Skin of body (tissue), 3 donors: Measurements from ENCODE around the gene SLC22A17. TPM values are rescaled to one million over a fixed set of nuclear protein-coding genes. Genes with fewer than 3 reads are reported as not detected.

Source experiments
- DNase-seq: peaks from one replicate; lab custom pipeline; 2025; lab: John Stamatoyannopoulos, UW
- small RNA-seq: library from RNA; depleted of rRNA; stranded (forward); fragments of <200 nt; gene quantifications from one replicate; pipeline ENCODE3, GENCODE V24; 2014; ENCODE audit warnings: low replicate concordance
- total RNA-seq: library from RNA; depleted of rRNA; stranded (reverse); fragments of >200 nt; gene quantifications from one replicate; pipeline ENCODE4 v1.2.3, GENCODE V29; 2014

The SLC22A17 gene
- total RNA-seq, 1 donor from 2014 or later = 13.1 TPM

GRCh38 chr14:23308721-23309445 lies 43.8 kb downstream of the SLC22A17 start:
- DNase-seq = no peak

- no peak for DNase-seq
Observed at GRCh38 chr14:23307687-23308644, 44.7 kb downstream of the SLC22A17 start.

- no peak for DNase-seq
Observed at GRCh38 chr14:23307146-23307530, 45.5 kb downstream of the SLC22A17 start.

GRCh38 chr14:23306412-23307145 lies 46.1 kb downstream of the SLC22A17 start, which contains the start of gene BCL2L2:
Gene BCL2L2, plus strand, starts transcription at chr14:23306833. Its CDS starts 935 bp downstream, at chr14:23307768.
- DNase-seq = peak; percentile 90

- DNase-seq = peak; percentile 42
Observed at GRCh38 chr14:23302290-23303225, 50.1 kb downstream of the SLC22A17 start, which contains the start of gene PPP1R3E. Gene PPP1R3E, minus strand, starts transcription at chr14:23302859. Its CDS starts 283 bp downstream, at chr14:23302576.

GRCh38 chr14:23301969-23302289 lies 50.8 kb downstream of the SLC22A17 start:
- no peak for DNase-seq

GRCh38 chr14:23301288-23301968 lies 51.3 kb downstream of the SLC22A17 start:
- peak; percentile 98 for DNase-seq

- peak; percentile 55 for DNase-seq
Observed at GRCh38 chr14:23300687-23301223, 51.9 kb downstream of the SLC22A17 start.

GRCh38 chr14:23299986-23300686 lies 52.6 kb downstream of the SLC22A17 start:
- no peak for DNase-seq

GRCh38 chr14:23299211-23299957 lies 53.3 kb downstream of the SLC22A17 start:
- no peak for DNase-seq

- no peak for DNase-seq
Observed at GRCh38 chr14:23297611-23298277, 54.9 kb downstream of the SLC22A17 start.

GRCh38 chr14:23297096-23297495 lies 55.6 kb downstream of the SLC22A17 start:
- DNase-seq = no peak

Small RNA genes within 50 kb of the gene (small RNA-seq; reads per million reads assigned to genes)
- gene MIR208A = not detected

Other genes with a start within 250 kb of the SLC22A17 start
- gene CIROP, start 247.9 kb downstream of the SLC22A17 start, total RNA-seq = not detected
- 1.5 TPM for gene CEBPE, start 233.6 kb downstream of the SLC22A17 start, total RNA-seq
- gene SLC7A8, start 169.2 kb downstream of the SLC22A17 start, total RNA-seq = 27.5 TPM
- gene RNF212B, start 115.0 kb downstream of the SLC22A17 start, total RNA-seq = not detected
- 4.0 TPM for gene HOMEZ, start 66.8 kb downstream of the SLC22A17 start, total RNA-seq
- gene PPP1R3E, start 50.0 kb downstream of the SLC22A17 start, total RNA-seq = 6.0 TPM
- 18.7 TPM for gene BCL2L2, start 46.1 kb downstream of the SLC22A17 start, total RNA-seq
- 65.8 TPM for gene PABPN1, start 31.4 kb downstream of the SLC22A17 start, total RNA-seq
- gene EFS, start 12.3 kb upstream of the SLC22A17 start, total RNA-seq = 24.1 TPM
- not detected for gene IL25, start 19.9 kb upstream of the SLC22A17 start, total RNA-seq
- 2.7 TPM for gene CMTM5, start 24.2 kb upstream of the SLC22A17 start, total RNA-seq
- 0.30 TPM for gene MYH6, start 55.4 kb upstream of the SLC22A17 start, total RNA-seq
- 84.4 TPM for gene MYH7, start 82.8 kb upstream of the SLC22A17 start, total RNA-seq
- 58.2 TPM for gene NGDN, start 116.8 kb upstream of the SLC22A17 start, total RNA-seq
- gene ZFHX2, start 198.9 kb upstream of the SLC22A17 start, total RNA-seq = 0.39 TPM
- 9.4 TPM for gene THTPA, start 203.4 kb upstream of the SLC22A17 start, total RNA-seq
- gene AP1G2, start 214.9 kb upstream of the SLC22A17 start, total RNA-seq = 32.8 TPM
- 0.39 TPM for gene JPH4, start 225.9 kb upstream of the SLC22A17 start, total RNA-seq